ENCODE measurements around the gene CCDC170. TPM values are rescaled to one million over a fixed set of nuclear protein-coding genes. Genes with fewer than 3 reads are reported as not detected.
A peak's percentile ranks its signal among the peaks of the same experiment; 100 is the strongest.
"Not testable (repeated sequence)": the region's sequence is repeated elsewhere in the genome, so short reads cannot be mapped to it uniquely, and the experiment has no call there.

Gene CCDC170, protein sequence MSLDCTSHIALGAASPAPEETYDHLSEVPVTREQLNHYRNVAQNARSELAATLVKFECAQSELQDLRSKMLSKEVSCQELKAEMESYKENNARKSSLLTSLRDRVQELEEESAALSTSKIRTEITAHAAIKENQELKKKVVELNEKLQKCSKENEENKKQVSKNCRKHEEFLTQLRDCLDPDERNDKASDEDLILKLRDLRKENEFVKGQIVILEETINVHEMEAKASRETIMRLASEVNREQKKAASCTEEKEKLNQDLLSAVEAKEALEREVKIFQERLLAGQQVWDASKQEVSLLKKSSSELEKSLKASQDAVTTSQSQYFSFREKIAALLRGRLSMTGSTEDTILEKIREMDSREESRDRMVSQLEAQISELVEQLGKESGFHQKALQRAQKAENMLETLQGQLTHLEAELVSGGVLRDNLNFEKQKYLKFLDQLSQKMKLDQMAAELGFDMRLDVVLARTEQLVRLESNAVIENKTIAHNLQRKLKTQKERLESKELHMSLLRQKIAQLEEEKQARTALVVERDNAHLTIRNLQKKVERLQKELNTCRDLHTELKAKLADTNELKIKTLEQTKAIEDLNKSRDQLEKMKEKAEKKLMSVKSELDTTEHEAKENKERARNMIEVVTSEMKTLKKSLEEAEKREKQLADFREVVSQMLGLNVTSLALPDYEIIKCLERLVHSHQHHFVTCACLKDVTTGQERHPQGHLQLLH
- total RNA-seq = not detected

DNA sequence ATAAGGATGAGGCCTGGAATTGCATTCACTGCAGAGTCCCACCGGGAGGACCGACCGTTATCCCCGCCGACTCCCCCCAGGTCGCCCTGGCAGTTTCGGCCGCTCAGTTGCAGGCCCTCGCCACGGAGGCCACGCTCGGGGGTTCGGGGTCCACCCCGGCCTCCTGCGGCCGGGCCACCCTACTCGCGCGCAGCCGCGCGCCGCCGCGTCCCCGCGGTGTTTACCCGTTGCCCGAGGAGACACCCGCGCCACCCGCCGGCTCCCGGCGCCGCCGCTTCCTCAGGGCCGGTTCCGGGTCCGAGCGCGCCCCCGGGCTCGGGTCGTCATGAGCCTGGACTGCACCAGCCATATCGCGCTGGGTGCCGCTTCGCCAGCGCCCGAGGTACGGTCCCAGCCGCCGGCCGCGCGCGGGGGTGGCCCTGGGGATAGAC, at the start of gene CCDC170:
CCDC170 (plus strand) TSS at position 214 of the 431 bp plus-strand sequence; CDS start at position 326, 112 bp downstream.
- Mint-ChIP-seq H3K4me3 (peak within 1 kb of the TSS; percentile 69), H3K27ac (no peak within 1 kb of the TSS), H3K36me3 (ENCODE audit: low read depth) (no peaks in the 10 kb centered on the region), H3K27me3 (ENCODE audit: low read depth) (peaks cover 53% of the 10 kb centered on the region), H3K9me3 (ENCODE audit: insufficient read depth) (no peaks in the 10 kb centered on the region), H3K4me1 (ENCODE audit: low read depth) (peaks cover 16% of the 10 kb centered on the region)
- DNase-seq (peak; percentile 25), ATAC-seq (peak; percentile 67)
- CTCF ChIA-PET = no interaction called here
- POLR2A ChIA-PET = no interaction called here

- Mint-ChIP-seq H3K9me3 (ENCODE audit: insufficient read depth) (no peaks in the 10 kb centered on the region), H3K36me3 (ENCODE audit: low read depth) (peaks cover 10% of the 10 kb centered on the region), H3K4me1 (ENCODE audit: low read depth) (peaks cover 19% of the 10 kb centered on the region), H3K4me3 (no peak overlapping the region), H3K27me3 (ENCODE audit: low read depth) (no peaks in the 10 kb centered on the region), H3K27ac (no peak overlapping the region)
- ChIA-PET POLR2A (interaction anchor here (0.9 kb wide), 1 partner anchor 25 kb away, joined by 3 read pairs; no protein-coding TSS in a partner anchor), CTCF (interaction anchor here (0.8 to 1.2 kb wide), 2 partner anchors 30 to 39 kb away, joined by 3 read pairs; no protein-coding TSS in a partner anchor)
- DNase-seq (no peak), ATAC-seq (no peak)
Observed at GRCh38 chr6:151445482-151445881, 48.3 kb upstream of the CCDC170 start.

GRCh38 chr6:151447237-151447636, 46.6 kb upstream of the CCDC170 start:
- POLR2A ChIA-PET = no interaction called here

DNA sequence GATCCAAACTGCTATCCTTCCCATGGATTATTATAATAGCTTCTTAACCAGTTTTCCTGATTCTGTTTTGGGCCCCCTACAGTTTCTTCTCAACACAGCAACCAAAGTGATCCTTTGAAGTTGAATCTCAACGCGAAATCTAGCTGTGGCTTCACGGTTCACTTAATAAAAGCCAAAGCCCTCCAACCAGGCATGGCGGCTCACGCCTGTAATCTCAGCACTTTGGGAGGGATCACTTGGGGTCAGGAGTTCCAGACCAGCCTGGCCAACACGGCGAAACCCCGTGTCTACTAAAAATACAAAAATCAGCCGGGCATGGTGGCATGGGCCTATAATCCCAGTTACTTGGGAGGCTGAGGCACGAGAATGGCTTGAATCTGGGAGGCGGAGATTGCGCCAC, 45.2 kb upstream of the CCDC170 start:
- H3K9me3 Mint-ChIP-seq (ENCODE audit: insufficient read depth) = no peaks in the 10 kb centered on the region
- ChIA-PET CTCF (interaction anchor here (0.7 to 1.1 kb wide), 2 partner anchors 11 to 563 kb away, joined by 3 read pairs; no protein-coding TSS in a partner anchor), POLR2A (no interaction called here)
- H3K27me3 Mint-ChIP-seq (ENCODE audit: low read depth) = no peaks in the 10 kb centered on the region
- ATAC-seq (no peak), DNase-seq (no peak)
- peaks cover 25% of the 10 kb centered on the region for H3K4me1 Mint-ChIP-seq (ENCODE audit: low read depth)
- no peak overlapping the region for H3K27ac Mint-ChIP-seq
- H3K4me3 Mint-ChIP-seq = no peak overlapping the region
- peaks cover 14% of the 10 kb centered on the region for H3K36me3 Mint-ChIP-seq (ENCODE audit: low read depth)

More at GRCh38 chr6:151447237-151447636, 46.6 kb upstream of the CCDC170 start:
- DNase-seq (no peak), ATAC-seq (no peak)
- CTCF ChIA-PET = interaction anchor here (1.4 kb wide), 1 partner anchor 820 kb away, joined by 3 read pairs; no protein-coding TSS in a partner anchor
- Mint-ChIP-seq H3K4me3 (no peak overlapping the region), H3K27me3 (ENCODE audit: low read depth) (no peaks in the 10 kb centered on the region), H3K9me3 (ENCODE audit: insufficient read depth) (no peaks in the 10 kb centered on the region), H3K36me3 (ENCODE audit: low read depth) (peaks cover 13% of the 10 kb centered on the region), H3K27ac (no peak overlapping the region), H3K4me1 (ENCODE audit: low read depth) (peaks cover 25% of the 10 kb centered on the region)

- not testable (repeated sequence) for ATAC-seq; H3K27ac Mint-ChIP-seq; H3K36me3 Mint-ChIP-seq (ENCODE audit: low read depth); H3K9me3 Mint-ChIP-seq (ENCODE audit: insufficient read depth); DNase-seq; H3K27me3 Mint-ChIP-seq (ENCODE audit: low read depth)
- CTCF ChIA-PET = interaction anchor here (0.7 to 2.1 kb wide), 6 partner anchors 9 to 58 kb away, joined by 3 to 12 read pairs (median 8); no protein-coding TSS in a partner anchor
- Mint-ChIP-seq H3K4me3 (peak overlapping the region; percentile 99), H3K4me1 (ENCODE audit: low read depth) (peaks cover 26% of the 10 kb centered on the region)
- POLR2A ChIA-PET = interaction anchor here (0.8 to 2.0 kb wide), 5 partner anchors 13 to 79 kb away, joined by 4 to 13 read pairs (median 7); partner anchors contain the start of gene ZBTB2
Observed at GRCh38 chr6:151450928-151451327, 42.9 kb upstream of the CCDC170 start.

DNA sequence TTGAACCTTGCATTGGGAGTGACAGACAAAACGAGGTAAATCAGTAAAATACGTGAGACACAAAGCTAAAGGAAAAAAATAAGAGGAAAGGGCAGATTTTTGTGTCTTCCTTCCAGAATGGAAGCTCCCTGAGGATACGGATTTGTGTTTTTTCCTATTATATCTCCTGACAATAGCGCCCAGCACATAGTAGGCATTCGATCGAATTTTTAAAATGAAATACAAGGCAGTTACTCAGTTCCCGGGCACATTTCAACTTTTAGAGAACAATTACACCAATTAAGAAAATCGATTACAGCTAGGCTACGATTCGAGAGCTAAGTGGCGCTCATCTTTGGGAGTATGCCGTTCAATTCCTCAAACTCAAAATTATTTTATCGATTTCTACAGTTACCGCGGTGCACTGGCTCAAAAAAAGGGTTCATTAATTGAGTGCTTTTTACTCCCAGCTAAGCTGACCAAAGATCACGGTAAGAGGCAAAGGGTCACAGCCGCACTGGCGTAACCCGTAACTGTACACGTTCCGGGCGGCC, 42.3 kb upstream of the CCDC170 start:
- H3K9me3 Mint-ChIP-seq (ENCODE audit: insufficient read depth) = no peaks in the 10 kb centered on the region
- peaks cover 26% of the 10 kb centered on the region for H3K4me1 Mint-ChIP-seq (ENCODE audit: low read depth)
- ATAC-seq (no peak), DNase-seq (no peak)
- POLR2A ChIA-PET = interaction anchor here (0.7 to 2.0 kb wide), 7 partner anchors 11 to 79 kb away, joined by 3 to 13 read pairs (median 6); partner anchors contain the start of gene ZBTB2
- H3K4me3 Mint-ChIP-seq = peak overlapping the region; percentile 99
- H3K27ac Mint-ChIP-seq = peak overlapping the region; percentile 94
- CTCF ChIA-PET = interaction anchor here (0.6 to 2.1 kb wide), 11 partner anchors 9 to 369 kb away, joined by 3 to 12 read pairs (median 4); no protein-coding TSS in a partner anchor
- no peaks in the 10 kb centered on the region for H3K27me3 Mint-ChIP-seq (ENCODE audit: low read depth)
- H3K36me3 Mint-ChIP-seq (ENCODE audit: low read depth) = peaks cover 12% of the 10 kb centered on the region

DNA sequence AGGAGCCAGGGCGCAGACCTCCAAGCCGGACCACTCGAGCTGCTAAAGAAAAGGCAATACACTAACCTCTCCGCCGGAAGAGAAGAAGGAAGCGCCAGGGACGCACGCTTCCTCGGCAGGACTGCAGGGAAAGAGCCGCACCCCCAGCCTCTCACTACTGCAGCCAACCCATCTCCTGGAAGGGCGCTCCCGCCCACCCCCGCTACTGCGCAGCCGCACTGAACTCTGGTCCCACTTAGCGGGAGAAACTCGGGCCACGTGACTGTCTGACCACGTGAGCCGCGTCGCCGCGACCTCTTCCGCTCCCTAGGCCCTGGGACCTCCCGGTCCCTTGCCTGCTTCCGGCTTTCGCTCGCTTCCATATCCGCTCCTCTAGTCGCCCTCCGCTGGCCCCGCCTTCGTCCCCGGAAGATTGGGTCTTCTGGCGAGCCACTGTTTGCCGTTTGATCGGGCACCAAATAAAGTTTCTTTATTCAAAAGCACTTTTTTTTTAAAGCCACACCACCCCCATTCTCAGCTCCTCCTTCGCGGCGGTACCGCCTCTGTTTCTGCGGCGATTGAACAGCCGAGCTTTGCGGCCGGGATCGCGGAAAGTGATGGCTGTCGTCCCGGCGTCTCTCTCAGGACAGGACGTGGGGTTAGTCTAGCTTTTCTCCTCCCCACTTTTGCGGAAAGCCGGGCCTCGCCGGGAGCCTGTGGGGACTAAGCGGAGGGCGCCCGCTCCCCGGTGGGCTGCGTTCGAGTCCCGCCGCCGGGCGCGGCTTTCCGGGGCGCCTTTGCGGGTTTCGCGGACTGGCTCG, 41.7 kb upstream of the CCDC170 start, which contains the start of gene RMND1:
RMND1 (minus strand) TSS at position 177 of the 800 bp plus-strand sequence. CDS start 6,315 bp downstream, outside the sequence.
- Mint-ChIP-seq H3K27ac (peak within 1 kb of the TSS; percentile 94), H3K36me3 (ENCODE audit: low read depth) (peaks cover 13% of the 10 kb centered on the region), H3K9me3 (ENCODE audit: insufficient read depth) (no peaks in the 10 kb centered on the region), H3K4me1 (ENCODE audit: low read depth) (peaks cover 26% of the 10 kb centered on the region), H3K4me3 (peak within 1 kb of the TSS; percentile 99), H3K27me3 (ENCODE audit: low read depth) (no peaks in the 10 kb centered on the region)
- POLR2A ChIA-PET = interaction anchor here (0.7 to 2.0 kb wide), 11 partner anchors 12 to 678 kb away, joined by 3 to 13 read pairs (median 4); partner anchors contain the start of gene ZBTB2
- CTCF ChIA-PET = interaction anchor here (0.6 to 2.1 kb wide), 11 partner anchors 10 to 368 kb away, joined by 3 to 12 read pairs (median 4); no protein-coding TSS in a partner anchor
- ATAC-seq (peak; percentile 98), DNase-seq (peak; percentile 100)

- DNase-seq = no peak
- no peaks in the 10 kb centered on the region for H3K9me3 Mint-ChIP-seq (ENCODE audit: insufficient read depth)
- H3K36me3 Mint-ChIP-seq (ENCODE audit: low read depth) = peaks cover 18% of the 10 kb centered on the region
- H3K27me3 Mint-ChIP-seq (ENCODE audit: low read depth) = no peaks in the 10 kb centered on the region
- H3K27ac Mint-ChIP-seq = peak overlapping the region; percentile 94
- no peak for ATAC-seq
- H3K4me3 Mint-ChIP-seq = peak overlapping the region; percentile 99
- CTCF ChIA-PET = interaction anchor here (0.9 to 2.5 kb wide), 9 partner anchors 11 to 128 kb away, joined by 3 to 12 read pairs (median 5); no protein-coding TSS in a partner anchor
- peaks cover 26% of the 10 kb centered on the region for H3K4me1 Mint-ChIP-seq (ENCODE audit: low read depth)
- POLR2A ChIA-PET = interaction anchor here (0.9 to 2.0 kb wide), 7 partner anchors 14 to 79 kb away, joined by 3 to 13 read pairs (median 6); partner anchors contain the start of gene ZBTB2
Observed at GRCh38 chr6:151452750-151453427, 40.9 kb upstream of the CCDC170 start.

GRCh38 chr6:151455751-151456398, 37.9 kb upstream of the CCDC170 start:
- H3K4me3 Mint-ChIP-seq; ATAC-seq; CTCF ChIA-PET; H3K9me3 Mint-ChIP-seq (ENCODE audit: insufficient read depth); H3K27ac Mint-ChIP-seq; H3K27me3 Mint-ChIP-seq (ENCODE audit: low read depth); DNase-seq; POLR2A ChIA-PET: not testable (repeated sequence)
- Mint-ChIP-seq H3K36me3 (ENCODE audit: low read depth) (peaks cover 24% of the 10 kb centered on the region), H3K4me1 (ENCODE audit: low read depth) (peaks cover 17% of the 10 kb centered on the region)

GRCh38 chr6:151461673-151462072, 32.1 kb upstream of the CCDC170 start:
- ATAC-seq = no peak
- POLR2A ChIA-PET = no interaction called here
- Mint-ChIP-seq H3K27me3 (ENCODE audit: low read depth) (no peaks in the 10 kb centered on the region), H3K9me3 (ENCODE audit: insufficient read depth) (no peaks in the 10 kb centered on the region), H3K4me3 (no peak overlapping the region), H3K36me3 (ENCODE audit: low read depth) (peaks cover 38% of the 10 kb centered on the region), H3K27ac (no peak overlapping the region), H3K4me1 (ENCODE audit: low read depth) (no peaks in the 10 kb centered on the region)
- no peak for DNase-seq
- CTCF ChIA-PET = no interaction called here

Measured in activated CD8-positive, alpha-beta T cell treated with anti-CD3 and anti-CD28 coated beads, Interleukin-2, amount 10 ng/mL, durations not matched to agents 7 days and 5 days (primary cell).